NT2/D1 (cell line): ENCODE measurements around the gene KRT17.

ENCODE experiments used
- YY1 ChIP-seq: IDR thresholded peaks from 2 replicates; pipeline ENCODE4 v1.6.1; 2011; ENCODE audit not compliant: insufficient read length, insufficient read depth
- ZNF274 ChIP-seq: IDR thresholded peaks from 2 replicates; pipeline ENCODE4 v1.6.1; 2011; ENCODE audit warnings: mild to moderate bottlenecking, low read depth, low read length

DNA sequence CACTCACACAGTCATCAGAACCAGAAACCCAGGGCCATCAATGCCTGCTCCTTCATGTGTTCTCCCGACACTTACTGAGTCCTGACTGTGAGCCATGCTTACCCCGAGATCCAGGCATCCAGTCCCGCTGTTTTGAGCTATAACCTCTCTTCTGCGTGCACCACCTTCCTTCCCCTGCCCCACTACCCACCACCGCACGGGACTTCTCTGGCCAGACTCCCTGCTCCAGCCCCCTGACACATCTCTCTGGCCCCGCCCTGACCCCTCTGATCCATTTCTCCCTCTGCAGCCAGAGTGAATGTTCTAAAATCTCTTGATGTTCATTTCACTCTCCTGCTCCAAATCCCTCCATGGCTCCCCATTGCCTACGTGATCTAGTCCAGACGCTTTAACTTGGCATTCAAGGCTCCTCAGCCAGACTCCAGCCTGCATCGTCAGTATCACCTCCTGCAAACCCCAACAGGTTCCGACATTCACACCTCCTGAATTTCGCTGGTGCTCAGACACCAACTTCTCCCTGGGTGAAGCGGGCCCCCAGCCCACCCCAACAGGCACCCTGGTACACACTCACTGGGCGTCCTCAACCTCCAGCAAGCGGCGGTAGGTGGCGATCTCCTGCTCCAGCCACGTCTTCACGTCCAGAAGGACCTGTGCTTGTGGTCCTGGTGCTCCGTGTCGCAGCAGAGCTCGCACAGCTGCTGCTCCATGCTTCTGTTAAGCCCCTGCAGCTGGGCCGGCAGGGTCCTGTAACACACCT lies 3.1 kb upstream of the KRT17 start:
- TF ChIP-seq ZNF274: no peak
- no peak for TF ChIP-seq YY1
